Measurements from ENCODE around the gene SMIM35.

Gene SMIM35

GRCh38 chr11:118000067-118000849 is 86.5 kb downstream of the SMIM35 start:
- no peak for DNase-seq

DNA sequence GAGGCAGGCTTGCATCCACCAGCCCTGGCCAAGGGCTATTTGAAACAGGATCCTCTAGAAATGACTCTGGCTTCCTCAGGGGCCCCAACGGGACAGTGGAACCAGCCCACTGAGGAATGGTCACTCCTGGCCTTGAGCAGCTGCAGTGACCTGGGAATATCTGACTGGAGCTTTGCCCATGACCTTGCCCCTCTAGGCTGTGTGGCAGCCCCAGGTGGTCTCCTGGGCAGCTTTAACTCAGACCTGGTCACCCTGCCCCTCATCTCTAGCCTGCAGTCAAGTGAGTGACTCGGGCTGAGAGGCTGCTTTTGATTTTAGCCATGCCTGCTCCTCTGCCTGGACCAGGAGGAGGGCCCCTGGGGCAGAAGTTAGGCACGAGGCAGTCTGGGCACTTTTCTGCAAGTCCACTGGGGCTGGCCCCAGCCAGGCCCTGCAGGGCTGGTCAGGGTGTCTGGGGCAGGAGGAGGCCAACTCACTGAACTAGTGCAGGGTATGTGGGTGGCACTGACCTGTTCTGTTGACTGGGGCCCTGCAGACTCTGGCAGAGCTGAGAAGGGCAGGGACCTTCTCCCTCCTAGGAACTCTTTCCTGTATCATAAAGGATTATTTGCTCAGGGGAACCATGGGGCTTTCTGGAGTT is 87.3 kb downstream of the SMIM35 start:
- no peak for DNase-seq

DNA sequence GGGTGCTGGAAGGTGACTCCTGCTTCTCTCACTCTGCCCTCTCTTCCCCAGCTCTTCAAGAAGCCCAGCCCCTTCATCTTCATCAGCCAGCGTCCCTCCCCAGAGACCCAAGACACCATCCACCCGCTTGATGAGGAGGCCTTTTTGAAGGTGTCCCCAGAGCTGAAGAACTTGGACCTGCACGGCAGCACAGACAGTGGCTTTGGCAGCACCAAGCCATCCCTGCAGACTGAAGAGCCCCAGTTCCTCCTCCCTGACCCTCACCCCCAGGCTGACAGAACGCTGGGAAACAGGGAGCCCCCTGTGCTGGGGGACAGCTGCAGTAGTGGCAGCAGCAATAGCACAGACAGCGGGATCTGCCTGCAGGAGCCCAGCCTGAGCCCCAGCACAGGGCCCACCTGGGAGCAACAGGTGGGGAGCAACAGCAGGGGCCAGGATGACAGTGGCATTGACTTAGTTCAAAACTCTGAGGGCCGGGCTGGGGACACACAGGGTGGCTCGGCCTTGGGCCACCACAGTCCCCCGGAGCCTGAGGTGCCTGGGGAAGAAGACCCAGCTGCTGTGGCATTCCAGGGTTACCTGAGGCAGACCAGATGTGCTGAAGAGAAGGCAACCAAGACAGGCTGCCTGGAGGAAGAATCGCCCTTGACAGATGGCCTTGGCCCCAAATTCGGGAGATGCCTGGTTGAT is 88.0 kb downstream of the SMIM35 start:
- no peak for DNase-seq

DNA sequence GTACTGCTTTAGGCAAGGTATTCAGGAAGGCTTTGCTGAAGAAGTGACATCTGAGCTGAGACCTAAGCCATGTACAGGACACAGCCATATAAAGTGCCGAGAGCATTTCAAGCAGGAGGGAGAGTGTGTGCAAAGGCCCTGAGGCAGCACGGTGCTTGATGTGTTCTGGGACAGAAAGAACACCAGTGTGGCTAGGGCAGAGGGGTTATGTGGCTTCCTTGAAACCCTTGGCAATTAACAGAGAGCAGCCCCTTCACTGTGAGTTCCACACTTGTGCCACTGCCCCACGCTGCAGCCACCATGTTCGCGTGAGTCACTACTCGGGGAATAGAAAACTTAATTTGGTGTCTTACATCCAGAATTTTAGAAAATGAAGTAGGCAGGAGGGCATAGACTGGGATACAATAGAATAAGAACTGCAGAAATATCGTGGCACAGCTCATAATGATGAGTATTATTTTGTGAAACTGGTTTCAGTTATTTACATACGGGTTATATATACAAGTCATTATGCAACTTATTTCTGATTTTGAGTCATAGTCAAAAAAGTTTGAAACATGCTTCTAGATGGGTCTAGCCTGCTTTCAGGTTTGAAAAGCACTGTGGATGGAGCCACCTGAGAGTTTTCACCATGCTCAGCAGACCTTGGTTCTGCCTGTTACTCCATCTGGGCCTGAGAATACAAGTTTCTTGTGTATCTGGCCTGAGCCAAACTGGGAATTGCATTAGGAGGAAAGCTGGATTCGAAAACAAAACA is 88.8 kb downstream of the SMIM35 start:
- DNase-seq: no peak

DNA sequence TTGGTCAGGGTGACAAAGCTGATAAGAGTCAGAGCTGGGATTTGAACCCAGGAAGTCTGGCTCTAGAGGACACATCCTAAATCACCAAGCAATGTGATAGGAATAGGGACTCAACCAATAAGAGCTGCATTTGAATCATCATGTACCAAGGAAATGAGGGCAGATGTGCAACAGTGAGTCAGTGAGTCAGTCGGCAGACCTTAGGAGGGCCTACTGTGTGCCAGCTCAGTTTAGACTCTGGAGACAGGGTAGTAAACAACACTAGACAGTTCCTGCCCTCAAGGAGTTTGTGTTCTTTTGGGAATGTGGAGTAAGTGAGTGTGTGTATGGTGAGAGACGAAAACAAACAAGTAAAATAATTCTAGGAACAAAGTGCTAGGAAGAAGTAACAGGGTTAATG is 89.4 kb downstream of the SMIM35 start:
- DNase-seq: no peak

GRCh38 chr11:117996058-117996457 is 90.7 kb downstream of the SMIM35 start:
- DNase-seq: no peak

GRCh38 chr11:117995472-117995871 is 91.3 kb downstream of the SMIM35 start:
- no peak for DNase-seq

DNA sequence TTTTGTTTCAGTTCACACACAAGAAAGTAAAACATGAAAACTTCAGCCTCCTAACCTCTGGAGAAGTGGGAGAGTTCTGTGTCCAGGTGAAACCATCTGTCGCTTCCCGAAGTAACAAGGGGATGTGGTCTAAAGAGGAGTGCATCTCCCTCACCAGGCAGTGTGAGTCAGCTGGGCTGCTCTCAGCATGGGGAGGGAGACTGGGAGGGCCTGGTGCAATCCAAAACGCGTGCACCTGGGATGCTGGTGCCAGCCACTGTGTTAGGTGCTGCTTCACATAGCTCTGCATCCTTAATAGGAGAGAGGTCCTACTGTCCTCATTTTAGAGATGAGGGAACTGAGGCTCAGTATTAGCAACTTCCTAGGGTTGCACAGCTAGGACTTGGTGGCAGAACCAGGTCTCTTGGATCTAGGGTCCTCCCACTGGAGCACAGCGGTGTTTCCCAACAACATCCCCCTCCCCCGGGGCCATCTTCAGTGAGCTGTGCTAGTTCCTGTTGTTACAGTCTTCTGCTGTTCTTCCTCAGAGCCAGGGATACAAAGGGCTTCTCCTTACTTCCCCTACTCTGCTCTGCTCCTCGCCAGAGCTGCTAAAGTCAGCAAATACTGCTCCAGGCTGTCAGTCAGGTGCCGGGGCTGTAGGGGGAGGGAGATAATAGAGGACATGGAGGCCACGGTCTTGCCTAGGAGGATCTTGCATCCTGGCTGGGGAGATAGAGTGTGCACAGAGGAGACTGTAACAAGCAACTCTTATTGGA is 92.6 kb downstream of the SMIM35 start:
- DNase-seq: no peak

DNA sequence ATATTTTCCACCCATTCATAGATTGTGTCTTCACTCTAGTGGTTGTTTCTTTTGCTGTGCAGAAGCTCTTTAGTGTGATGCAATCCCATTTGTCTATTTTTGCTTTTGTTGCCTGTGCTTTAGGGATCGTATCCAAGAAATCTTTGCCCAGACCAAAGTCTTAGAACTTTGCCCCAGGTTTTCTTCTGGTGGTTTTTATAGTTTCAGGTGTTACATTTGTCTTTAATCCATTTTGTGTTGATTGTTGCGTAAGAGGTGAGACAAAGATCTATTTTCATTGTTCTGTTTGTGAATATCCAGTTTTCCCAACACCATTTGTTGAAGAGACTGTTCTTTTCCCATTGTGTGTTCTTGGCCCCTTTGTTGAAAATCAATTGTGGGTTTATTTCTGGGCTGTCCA is 94.1 kb downstream of the SMIM35 start:
- DNase-seq: no peak

DNA sequence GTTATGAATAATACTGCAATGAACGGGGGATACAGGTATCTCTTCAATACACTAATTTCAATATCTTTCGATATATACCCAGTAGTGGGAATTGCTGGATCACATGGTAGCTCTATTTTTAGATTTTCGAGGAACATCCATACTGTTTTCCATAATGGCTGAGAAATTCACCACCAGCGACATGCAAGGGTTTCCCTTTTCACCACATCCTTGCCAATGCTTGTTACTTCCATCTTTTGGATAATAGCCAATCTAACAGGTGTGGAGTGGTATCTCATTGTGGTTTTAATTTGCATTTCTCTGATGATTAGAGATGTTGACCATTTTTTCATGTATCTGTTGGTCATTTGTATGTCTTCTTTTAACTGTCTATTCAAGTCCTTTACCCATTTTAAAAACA is 94.6 kb downstream of the SMIM35 start:
- DNase-seq: no peak

DNA sequence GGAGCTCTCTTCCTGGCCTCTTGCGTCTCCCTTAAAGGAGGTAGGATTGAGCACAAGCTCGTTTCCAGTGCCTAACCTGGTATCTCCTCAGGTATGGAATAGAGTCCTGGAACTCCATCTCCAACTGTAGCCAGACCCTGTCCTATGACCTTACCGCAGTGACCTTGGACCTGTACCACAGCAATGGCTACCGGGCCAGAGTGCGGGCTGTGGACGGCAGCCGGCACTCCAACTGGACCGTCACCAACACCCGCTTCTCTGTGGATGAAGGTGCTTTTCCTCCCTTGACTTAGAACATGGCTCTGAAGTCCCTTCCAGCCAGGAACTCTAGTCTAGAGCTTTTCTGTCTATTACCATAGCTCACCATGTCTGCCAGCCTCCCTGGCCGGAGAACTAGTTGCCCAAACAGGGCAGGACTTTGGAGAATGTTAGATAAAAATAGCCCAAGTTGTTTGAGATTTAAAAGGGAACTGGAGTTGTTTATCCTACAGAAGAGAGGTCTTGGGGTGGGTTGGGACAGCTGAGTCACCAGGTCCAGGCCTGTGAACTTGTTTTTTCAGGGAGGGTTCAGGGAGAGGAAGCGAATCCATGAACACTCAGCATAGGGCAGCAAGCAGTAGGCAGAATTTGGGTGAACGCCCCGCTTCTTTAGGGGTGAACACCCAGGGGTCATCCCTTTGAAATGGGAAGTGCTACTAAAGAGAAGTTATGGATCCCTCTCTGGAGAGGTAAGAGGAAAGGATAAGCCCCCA is 97.2 kb downstream of the SMIM35 start:
- no peak for DNase-seq

DNA sequence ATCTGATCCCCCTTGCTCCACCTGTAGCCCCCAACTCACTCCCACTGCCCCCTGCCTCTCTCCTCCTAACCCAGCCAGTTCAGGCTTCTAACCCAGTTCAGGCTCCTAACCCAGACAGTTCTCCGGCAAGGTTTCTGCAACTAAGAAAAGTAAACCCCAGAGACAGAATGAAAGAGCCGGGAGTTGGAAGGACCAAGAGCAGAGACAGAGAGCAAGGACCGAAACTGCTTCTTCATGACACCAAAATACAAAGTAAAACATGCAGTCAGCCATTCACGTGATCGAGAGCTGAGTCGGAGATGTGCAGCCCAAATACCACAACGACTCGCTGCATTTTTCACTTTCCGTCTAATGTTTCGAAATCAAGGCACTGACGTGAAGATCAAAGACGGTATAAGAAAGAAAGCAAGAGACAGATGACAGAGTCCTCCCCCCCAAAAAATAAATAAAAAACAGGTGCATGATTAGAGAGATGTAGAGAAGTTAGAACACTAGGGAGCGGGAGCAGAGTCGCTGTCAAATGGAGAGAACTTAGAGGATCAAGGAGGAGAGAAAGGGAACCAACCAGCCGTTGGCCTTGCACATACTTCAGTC is 99.7 kb downstream of the SMIM35 start:
- DNase-seq: no peak

DNA sequence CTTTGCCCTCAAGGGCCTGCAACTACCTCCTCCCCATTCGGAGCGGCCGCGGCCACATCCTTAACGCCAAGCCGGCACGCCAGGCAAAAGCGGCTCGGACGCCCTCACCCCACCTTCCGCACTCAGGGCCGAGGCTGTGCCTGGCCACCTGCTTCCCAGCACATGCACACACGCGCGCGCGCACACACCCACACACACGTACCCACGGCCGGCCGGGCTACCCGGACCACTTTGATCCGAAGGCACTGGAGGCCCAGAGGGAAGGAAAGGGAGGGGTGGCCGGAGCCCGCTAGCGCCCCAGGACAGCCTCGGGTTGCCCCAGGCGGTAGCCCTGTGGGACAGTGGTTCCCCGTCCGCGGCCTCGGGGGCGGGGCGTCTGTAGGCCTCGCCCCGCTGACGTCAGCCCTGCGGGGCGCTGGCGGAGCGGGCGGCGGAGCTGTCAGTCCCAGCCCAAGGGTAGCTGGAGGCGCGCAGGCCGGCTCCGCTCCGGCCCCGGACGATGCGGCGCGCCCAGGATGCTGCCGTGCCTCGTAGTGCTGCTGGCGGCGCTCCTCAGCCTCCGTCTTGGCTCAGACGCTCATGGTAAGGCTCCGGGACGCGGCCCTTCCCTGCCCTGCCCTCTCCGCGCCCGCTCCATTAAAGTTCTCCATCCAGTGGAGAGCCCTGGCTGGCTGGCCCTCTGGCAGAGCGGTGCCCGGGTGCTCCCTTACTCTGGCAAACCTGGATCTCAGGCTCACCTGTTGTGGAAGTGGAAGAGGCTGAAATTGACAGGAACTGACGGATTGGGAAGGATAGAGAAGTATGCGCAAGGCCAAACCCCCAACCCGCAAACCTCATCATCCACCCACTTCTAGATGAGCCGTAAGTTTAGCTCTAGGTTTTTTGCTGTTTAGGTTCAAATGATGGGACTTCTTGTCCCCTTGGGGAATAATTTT is 100.5 kb downstream of the SMIM35 start, which contains the start of gene IL10RA:
TSS of gene IL10RA (plus strand) at position 442 of the 935 bp plus-strand sequence. CDS start at position 516, 74 bp downstream.
- DNase-seq: peak; percentile 44 to 70

DNA sequence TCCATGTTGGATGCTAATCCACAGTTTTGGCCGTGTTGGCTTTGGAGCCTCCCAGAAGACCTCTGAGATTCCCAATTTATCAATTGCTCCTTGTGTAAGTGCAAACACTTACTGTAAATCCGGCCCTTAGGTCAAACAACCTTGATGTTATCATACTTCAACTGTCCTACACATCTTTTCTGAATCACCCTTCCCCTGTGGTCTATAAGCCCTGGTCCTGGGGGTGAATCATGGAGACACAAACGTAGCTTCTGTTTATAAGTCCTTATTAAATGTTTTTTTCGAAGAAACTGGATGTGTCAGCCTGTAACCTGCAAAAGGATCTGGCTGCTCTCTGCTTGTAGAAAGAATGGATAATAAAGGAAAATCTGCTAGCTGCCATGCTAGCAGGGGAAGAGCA is 102.3 kb downstream of the SMIM35 start:
- no peak for DNase-seq

GRCh38 chr11:117983163-117983475 is 103.6 kb downstream of the SMIM35 start:
- no peak for DNase-seq

- no peak for DNase-seq
Measured at GRCh38 chr11:117980720-117981119, 106.0 kb downstream of the SMIM35 start.

- DNase-seq: no peak
Measured at GRCh38 chr11:117980280-117980679, 106.5 kb downstream of the SMIM35 start.

- no peak for DNase-seq
Measured at GRCh38 chr11:117979481-117980211, 107.1 kb downstream of the SMIM35 start.

GRCh38 chr11:117978991-117979390 is 107.8 kb downstream of the SMIM35 start:
- DNase-seq: no peak

Measured in NCI-H524 (cell line).